Stromal cell of bone marrow (primary cell): ENCODE measurements around the gene ZC3H12D.
"Not testable (repeated sequence)": the region's sequence is repeated elsewhere in the genome, so short reads cannot be mapped to it uniquely, and the experiment has no call there.

ENCODE experiments used
- DNase-seq: peaks from one replicate; pipeline ENCODE4 v3.0.0-alpha.2; 2012; ENCODE audit warnings: low read depth

The ZC3H12D gene

DNA sequence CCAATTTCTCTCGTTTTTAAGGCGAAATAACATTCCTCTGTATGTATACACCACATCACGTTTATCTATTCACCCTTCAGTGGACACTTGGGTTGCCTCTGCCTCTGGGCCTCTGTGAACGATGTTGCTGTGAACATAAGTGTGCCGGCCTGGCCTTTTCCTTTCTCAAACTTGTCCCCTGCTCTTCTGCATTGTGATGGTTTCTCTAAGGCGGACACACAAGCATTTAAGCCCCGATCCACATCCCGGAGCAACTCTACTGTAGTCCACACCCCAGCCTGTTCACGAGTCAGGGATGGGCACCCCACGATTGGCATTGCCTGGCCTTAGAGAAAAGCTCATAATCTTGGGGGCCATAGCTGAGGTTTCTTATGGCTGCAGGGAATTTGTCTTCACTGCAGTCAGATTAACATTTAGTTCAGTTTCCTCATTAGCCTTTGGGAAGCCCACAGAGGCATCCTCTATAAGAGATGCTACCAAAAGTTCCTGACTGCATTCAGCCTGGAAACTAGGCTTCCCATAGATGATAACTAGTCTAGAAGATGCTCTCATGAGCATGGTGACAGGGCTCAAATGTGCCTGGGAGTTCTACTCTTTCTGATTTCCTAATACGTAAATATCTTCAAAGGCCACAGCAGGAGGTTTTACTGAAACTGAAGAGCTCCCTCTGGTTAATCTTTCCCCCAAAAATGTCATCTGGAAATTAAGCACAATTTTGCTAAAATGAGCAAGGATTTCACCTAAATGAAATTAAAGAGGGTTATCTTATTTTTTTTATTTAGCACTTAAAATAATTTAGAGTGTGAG is 762 bp downstream of the ZC3H12D start:
- DNase-seq = no peak

DNA sequence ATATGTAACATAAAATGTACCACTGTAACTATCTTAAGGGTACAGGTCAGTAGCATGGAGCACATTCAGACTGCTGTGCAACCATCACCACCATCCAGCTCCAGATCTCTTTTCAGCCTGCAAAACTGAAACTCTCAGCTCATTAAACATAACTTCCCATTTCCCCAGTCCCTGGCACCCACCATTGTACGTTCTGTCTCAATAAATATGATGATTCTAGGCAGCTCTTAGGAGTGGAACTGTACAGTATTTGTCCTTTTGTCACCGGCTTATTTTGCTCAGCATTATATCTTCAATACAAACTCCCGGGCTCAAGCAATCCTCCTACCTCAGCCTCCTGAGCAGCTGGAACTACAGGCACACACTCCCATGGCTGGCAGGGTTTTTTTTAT is 1.5 kb downstream of the ZC3H12D start:
- DNase-seq = no peak

DNA sequence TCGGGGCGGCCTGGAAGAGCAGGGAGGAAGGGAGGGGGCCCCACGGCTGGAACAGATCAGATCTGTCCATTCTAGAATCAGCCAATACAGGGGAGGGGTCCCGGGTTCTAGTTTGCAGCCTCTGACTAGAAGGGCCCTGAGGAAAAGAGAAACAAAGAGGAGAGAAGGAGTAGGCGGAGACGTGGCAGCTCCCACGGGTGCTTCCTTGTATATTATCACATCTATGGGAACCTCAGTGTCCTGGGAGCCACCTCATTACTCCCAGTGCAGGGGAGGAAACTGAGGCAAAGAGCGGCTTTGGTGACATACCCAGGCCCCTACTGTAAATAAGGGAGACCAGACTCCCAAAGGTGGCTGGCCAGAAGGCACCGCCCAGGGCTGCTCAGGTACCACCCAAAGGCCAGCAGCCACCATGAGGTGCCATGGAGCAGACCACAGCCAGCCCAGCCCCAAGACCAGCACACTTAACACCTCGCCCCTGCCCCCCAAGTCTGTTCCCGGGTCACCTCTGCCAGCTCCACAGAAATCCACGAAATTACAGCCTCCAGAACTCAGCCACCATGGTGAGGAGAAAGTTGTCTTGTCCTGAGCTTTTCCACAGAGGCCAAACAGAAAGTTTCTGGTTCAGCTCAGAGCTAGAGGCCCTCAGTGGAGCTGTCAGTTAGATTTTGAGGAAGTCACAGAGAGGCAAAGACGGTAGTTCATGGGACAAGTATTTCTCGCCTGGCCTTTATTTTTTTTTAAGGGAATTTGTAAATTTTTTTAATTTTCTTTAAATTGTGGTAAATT is 2.1 kb downstream of the ZC3H12D start:
- no peak for DNase-seq

DNA sequence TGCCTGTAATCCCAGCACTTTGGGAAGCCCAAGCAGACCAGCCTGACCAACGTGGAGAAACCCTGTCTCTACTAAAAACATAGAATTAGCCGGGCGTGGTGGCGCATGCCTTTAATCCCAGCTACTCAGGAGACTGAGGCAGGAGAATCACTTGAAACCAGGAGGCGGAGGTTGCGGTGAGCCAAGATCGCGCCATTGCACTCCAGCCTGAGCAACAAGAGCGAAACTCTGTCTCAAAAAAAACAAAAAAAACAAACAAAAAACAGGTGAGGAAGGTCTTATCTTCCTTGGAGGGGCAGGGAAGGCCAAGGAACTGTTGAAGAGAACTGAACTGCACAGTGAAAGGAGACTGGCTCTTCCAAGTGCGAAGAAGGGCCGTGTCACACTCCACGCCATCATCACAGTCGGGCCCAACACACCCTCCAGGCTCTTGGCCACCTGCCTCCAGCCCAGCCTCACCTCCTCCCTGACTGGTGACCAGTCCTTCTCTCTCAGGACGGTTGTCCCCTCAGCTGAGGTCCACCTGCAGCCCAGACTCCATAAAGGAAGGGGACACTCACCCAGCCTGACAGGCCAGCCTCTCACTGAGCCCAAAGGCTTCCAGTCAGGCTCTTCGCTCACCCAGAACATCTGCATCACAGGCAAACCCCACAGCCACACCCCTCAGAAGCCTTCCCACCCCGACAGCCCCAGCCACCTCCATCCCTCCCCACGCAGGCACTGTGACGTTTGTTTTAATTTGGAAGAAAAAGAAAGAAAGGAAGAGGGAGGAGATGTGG is 4.1 kb downstream of the ZC3H12D start:
- DNase-seq = no peak

DNA sequence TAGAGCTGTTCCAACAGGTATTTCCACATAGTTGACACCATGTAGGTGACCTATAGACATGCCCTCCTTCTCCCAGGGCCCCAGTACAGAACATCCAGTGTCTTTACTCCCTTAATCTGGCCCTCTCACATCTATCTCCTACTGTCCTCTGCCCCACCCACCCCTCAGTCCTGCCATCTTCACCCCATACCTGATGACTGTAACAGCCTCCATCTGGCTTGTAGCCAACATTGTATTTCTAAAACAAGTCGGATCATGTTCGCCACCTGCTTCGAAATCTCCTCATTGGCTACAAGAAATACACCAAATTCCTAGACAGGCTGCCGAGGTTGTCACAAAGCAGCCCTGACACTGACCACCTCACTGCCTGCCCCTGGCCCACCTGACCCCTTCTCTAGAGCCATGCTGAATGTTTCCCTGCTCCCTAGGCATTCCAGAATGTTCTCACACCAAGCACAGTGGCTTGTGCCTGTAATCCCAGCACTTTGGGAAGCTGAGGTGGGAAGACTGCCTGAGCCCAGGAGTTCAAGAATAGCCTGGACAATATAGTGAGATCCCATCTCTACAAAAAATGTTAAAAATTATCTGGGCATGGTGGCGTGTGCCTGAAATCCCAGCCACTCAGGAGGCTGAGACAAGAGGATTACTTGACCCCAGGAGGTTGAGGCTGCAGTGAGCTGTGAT is 6.0 kb downstream of the ZC3H12D start:
- DNase-seq = no peak

DNA sequence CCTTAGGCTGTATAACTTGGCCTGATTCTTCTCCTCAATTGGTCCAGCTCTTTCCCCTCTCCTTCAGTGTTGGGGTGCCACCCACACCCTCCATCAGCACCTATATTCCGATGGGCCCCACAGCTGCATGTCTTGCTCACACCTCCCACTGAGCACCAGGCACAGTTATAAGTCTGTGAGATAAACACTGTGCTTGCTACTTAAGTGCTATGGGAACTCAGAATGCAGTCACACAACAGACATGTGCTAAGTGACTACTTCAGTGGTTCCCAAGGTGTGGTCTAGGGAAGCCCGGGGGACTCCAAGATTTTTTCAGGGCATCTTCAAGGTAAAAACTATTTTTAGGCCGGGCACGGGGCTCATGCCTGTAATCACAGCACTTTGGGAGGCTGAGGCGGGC is 7.3 kb downstream of the ZC3H12D start:
- no peak for DNase-seq

DNA sequence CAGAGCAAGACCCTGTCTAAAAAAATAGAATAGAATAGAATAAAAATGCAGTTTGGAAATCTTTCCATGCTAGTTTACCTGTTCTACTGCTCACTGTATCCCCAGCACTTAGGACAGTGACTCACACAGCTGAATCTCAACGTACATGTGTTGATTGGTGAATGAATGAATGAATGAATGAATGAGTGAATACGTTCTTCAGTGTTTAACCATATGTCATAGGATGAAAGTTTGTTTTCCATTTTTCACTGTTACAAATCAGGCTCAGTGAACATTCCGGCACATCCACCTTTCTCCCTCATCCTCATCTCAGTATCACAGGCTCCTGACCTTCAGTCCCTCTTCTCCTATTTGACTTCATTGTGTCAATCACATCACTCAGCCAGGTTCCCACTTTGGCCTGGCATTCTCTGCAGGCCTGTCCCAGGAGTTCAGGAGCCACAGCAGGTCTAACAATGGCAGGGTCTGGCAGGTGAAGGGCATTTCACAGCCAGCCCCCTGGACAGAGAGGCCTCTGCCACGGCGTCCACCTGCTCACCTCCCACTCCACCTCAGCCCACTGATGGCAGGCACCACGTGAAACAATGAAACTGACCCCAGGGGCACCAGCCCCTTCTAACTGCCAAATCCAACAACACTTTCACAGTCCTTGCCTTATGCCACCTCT is 7.9 kb downstream of the ZC3H12D start:
- DNase-seq = no peak

DNA sequence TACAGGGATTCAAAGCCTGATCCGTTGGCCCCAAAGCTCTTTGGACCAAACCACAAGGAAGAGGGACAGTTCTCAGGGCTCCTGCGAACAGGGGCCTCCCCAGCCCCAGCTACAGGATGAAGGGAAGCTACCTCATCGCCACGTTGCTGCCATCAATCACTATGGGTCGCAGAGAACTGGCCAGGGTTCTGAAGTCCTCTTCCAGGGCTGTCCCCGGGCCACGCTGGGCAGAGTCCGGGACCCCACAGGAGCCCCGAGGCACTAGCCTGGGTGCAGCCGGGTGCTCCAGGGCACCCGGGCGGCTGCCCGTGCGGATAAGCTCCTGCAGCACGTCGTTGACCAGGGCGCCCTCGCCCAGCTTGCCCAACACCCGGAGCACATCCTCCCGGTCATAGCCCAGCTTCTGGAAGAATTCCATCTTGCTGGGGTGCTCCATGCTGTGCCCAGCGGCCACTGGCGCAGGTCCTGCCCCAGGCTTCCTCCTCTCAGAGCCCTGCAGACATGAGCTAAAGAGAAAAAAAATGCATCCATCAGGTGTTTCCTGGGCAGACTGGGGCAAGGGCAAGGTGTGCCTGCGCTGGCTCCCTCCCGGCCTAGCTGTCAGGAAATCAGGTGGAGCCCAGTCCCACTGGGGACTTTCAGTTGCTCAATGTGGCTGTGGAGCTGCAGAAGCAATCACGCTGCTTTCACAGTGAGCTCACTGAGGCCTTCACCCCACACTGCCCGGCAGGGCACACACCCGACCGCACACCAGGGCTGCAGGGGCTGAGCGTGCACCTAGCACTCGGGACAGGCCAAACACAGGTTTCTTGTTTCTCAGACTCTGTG is 10.5 kb downstream of the ZC3H12D start:
- DNase-seq = no peak

DNA sequence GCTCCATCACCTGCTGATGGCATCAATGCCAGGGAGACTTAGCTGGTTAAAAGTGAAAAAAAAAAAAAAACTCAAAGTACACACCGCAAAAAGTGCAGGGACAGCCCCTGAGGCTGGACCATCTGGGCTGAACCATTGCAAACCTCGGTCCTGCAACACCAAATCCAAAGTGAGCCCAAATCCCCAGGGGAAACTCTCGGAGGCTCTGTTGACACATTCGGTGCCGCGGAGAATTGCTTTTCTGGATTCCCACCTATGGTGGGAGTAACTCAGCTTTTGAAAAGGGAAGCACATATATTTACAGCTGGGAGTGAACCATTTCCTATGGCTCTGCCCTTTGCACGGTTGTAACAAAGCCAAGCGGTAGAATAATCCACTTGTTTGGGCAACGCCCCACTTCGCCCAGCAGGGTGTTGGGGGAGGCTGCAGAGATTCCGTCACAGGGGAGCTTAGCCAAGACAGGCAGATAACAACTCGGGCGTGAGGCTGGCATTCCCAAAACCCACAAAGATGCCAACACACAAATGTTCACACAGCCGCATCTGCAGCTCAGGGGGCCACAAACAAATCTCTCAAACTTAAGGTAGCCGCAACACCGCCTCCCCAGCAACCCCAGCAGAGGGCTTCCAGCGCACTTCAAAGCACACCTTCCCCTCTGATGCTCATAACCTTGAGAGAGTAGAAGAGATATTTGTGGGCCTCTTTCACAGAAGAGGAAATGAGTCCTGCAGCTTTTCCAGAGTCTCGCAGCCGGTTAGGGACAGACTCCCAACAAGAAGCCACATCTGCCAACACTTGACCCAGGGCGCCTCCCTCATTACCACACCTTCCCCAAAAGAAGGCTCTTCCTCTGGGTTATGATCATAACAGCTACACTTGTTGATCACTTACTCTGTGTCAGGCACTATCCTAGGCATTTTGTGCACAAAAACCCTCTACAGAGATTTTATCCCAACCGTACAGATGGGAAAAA is 11.4 kb downstream of the ZC3H12D start:
- DNase-seq = no peak

DNA sequence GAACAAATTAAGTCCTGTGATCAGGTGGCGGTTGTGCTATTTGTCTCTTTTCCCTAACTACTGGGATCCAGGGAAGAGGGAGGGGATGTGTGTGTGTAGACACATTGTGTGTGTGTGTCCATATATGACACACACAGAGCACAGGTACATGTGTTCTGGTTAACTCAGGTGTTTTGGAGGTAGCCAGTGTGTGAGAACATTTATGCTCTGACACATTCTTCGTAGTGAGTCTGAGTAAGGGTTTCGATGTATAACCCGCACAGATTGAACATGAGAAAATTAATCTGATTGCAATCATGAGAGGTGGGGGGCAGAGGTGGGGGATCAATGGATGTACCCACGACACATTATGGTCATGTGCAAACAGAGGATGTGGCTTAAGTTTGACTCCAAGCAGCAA is 12.6 kb downstream of the ZC3H12D start:
- DNase-seq = no peak

DNA sequence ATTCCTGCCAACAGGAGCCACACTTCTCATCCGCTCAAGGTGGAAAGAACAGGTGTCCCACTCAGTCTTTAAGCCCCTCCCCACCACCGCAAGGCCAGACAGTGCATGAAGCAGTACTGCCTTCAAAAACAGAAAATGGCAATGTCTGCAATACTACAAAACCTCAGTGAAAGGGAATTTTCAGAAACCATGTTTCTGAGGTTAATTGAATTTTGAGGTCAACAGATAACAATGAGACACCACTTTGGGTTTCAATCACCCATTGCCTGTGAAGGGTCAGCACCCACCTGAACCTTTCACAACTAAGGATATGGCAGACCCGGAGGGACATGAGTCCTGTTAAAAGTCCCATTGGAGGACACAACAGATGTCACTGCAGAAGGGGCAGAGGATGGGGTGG is 13.0 kb downstream of the ZC3H12D start:
- DNase-seq = no peak

DNA sequence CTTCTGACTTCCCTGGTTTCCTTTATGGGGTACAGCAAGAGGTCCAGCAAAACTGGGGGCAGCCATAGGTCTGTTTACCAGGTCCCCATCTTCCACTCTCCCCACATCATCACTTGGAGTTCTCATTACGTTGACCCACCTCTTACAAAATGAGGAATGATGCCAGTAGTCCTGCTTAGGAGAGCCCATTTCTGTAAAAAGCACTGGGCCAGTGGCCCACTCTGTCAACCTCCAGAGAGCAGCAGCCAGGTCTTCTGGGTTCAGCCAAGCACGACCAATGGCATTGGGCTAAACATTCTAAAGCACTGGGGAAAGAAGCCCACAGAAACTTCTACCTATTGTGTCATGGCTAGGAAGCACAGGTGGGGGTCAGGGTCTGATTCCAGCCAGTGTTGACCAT is 13.9 kb downstream of the ZC3H12D start:
- DNase-seq = no peak

DNA sequence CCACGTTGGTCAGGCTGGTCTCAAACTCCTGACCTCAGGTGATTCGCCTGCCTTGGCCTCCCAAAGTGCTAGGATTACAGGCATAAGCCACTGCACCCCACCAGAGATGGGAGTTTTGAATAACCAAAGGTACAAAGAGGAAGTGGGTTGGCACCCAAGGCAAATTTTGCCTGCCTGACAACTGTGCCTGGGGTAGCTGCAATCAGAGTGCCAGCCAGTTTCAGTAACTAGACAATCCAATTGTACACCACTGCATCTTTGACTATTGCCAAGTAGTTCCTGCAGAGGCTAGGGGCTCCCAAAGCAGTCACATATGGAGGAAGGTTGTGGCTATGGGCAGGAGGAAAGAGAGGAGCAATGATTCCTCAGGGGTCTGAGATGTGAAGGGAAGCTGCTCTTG is 16.6 kb downstream of the ZC3H12D start:
- DNase-seq = no peak

DNA sequence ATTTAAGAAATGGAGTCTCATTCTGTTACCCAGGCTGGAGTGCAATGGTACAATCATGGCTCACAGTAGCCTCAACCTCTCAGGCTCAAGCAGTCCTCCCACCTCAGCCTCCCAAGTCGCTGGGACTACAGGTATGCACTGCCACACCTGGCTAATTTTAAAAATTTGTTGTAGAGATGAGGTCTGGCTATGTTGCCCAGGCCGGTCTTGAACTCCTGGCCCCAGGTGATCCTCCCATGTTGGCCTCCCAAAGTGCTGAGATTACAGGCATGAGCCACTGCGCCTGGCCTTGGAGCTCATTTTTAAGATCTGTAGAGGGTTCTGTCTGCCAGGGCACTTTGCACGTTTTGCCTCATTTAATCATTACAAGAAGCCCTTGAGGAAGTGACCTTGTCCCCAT is 17.5 kb downstream of the ZC3H12D start:
- DNase-seq = no peak

DNA sequence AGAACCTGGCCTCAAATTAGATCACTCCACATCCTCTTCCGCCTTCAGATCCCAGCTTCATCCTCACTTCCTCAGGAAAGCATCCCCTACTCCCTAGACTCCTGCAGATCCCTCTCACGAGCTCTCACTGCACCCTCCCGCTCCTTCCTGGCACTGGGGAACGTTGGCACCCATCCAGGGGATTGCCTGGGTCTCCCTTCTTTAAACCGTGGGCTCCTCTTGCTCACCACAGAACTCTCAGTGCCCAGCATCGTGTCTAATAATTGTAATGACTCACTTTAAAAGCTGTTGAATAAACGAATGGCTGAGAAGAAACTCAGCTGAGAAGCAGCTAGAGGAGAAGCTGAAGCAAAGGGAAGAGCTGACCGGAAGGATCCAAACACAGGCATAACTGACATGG is 20.4 kb downstream of the ZC3H12D start:
- no peak for DNase-seq

DNA sequence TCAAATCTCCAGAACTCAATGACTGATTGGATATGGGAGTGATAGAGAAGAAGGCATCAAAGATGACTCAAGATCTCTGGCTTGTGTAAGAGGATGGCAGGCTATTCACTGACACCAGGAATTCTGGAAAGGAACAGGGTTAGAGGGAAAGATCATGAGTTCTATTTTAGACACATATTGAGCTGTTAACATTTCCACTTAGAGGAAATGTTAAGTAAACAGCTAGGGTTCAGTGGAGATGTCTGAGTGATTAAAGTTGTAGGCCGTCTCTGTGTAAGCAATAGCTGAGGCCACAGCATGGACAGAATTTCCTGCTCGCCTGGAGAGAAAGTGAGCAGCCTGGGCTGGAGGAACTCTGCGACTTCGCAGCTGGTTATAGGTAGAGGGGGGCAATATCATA is 21.0 kb downstream of the ZC3H12D start:
- no peak for DNase-seq

DNA sequence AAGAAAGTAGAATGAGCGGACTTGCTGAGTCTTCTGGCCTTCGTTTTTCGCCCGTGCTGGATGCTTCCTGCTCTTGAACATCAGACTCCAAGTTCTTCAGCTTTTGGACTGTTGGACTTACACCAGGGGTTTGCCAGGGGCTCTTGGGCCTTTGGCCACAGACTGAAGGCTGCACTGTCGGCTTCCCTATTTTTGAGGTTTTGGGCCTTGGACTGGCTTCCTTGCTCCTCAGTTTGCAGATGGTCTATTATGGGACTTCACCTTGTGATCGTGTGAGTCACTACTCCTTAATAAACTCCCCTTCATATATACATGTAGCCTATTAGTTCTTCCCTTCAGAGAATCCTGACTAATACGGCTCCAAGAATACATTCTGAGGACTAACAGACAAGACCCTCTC is 22.1 kb downstream of the ZC3H12D start:
- DNase-seq = not testable (repeated sequence)

DNA sequence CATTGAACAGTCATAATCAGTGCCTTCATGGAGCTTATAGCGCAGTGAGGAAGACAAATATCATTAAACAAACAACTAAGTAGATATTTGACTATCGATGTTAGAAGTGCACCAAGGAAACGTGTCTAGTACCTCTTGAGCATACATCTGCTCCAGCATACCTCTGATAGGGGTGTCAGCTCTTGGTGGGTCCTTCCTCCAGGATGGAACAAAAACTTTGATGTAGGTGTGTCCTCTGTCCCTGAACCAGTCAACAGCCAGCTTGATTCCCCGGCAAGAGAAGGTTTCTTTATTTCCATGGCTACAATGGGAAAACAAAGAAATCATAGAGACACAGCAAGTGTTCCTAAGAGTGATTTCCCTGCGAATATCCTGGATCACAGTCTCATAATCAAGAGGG is 23.1 kb downstream of the ZC3H12D start:
- DNase-seq = no peak

DNA sequence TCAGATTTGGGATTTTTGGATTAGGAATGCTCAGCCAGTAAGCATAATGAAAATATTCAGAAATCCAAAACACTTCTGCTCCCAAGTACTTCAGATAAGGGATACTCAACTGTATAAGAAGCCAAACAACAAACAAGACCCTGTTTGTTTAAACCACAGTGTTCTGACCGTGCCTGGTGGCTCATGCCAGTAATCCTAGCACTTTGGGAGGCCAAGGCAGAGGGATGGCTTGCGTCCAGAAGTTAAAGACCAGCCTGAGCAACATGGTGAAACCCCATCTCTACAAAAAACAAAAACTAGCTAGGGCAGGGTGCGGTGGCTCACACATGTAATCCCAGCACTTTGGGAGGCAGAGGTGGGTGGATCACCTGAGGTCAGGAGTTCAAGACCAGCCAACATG is 24.6 kb downstream of the ZC3H12D start:
- not testable (repeated sequence) for DNase-seq

DNA sequence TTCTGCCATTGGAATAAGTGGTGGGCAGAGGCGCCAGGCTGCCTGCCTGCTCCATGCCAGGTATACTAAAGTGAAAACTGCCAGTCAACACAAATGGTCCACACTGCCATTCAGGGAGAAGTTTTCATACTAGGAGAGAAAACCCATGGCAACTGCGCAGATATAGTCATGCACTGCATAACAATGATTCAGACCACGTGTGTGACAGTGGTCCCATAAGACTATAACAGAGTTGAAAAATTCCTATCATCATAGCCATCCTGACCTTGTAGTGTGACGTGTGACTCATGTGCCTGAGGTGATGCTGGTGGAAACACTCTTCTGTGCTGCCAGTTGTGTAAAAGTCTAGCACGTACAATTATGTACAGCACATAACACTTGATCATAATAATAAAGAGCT is 25.1 kb downstream of the ZC3H12D start:
- DNase-seq = no peak
